ENCODE measurements around the gene ARSK.

The ARSK gene

GRCh38 chr5:95649842-95650620 lies 95.1 kb downstream of the ARSK start:
- DNase-seq, result no peak

GRCh38 chr5:95652849-95653248 lies 97.9 kb downstream of the ARSK start:
- DNase-seq, result no peak

- no peak for DNase-seq
Observed at GRCh38 chr5:95654196-95654595, 99.3 kb downstream of the ARSK start.
